NCI-H345 (cell line): ENCODE results near the gene TTN.
A peak's percentile ranks its signal among the peaks of the same experiment; 100 is the strongest.

Experiments used
- DNase-seq: peaks from one replicate; lab custom pipeline; 2025; lab: John Stamatoyannopoulos, UW

TTN gene

GRCh38 chr2:178485356-178485755 is 321.9 kb downstream of the TTN start:
- no peak for DNase-seq

- peak; percentile 92 for DNase-seq
Observed at GRCh38 chr2:178484245-178485041, 322.8 kb downstream of the TTN start.

GRCh38 chr2:178482437-178482836 is 324.8 kb downstream of the TTN start:
- DNase-seq: peak; percentile 38

GRCh38 chr2:178480227-178481181 is 326.7 kb downstream of the TTN start, which contains the start of gene PLEKHA3:
PLEKHA3 (plus strand) TSS chr2:178480457; CDS start chr2:178480870, 413 bp downstream.
- peak; percentile 91 for DNase-seq

GRCh38 chr2:178479758-178480226 is 327.4 kb downstream of the TTN start:
- no peak for DNase-seq

GRCh38 chr2:178479275-178479616 is 328.0 kb downstream of the TTN start:
- no peak for DNase-seq

GRCh38 chr2:178478439-178479274 is 328.6 kb downstream of the TTN start, which contains the start of gene FKBP7:
FKBP7 (minus strand) TSS chr2:178478600; CDS start chr2:178478499, 101 bp downstream.
- peak; percentile 88 for DNase-seq

- peak; percentile 24 for DNase-seq
Observed at GRCh38 chr2:178478130-178478438, 329.1 kb downstream of the TTN start.

- no peak for DNase-seq
Observed at GRCh38 chr2:178477443-178478129, 329.6 kb downstream of the TTN start.

- DNase-seq: no peak
Observed at GRCh38 chr2:178476477-178476876, 330.7 kb downstream of the TTN start.
